GM12801 (cell line): ENCODE data around the gene TRAF3.

Experiments
- TF ChIP-seq, protein P1 (sequence below): IDR thresholded peaks from one replicate; pipeline ENCODE4 v1.5.1; 2011; ENCODE audit warnings: control low read depth; ENCODE audit not compliant: insufficient read length; ENCODE audit errors: extremely low read depth

Gene TRAF3

DNA sequence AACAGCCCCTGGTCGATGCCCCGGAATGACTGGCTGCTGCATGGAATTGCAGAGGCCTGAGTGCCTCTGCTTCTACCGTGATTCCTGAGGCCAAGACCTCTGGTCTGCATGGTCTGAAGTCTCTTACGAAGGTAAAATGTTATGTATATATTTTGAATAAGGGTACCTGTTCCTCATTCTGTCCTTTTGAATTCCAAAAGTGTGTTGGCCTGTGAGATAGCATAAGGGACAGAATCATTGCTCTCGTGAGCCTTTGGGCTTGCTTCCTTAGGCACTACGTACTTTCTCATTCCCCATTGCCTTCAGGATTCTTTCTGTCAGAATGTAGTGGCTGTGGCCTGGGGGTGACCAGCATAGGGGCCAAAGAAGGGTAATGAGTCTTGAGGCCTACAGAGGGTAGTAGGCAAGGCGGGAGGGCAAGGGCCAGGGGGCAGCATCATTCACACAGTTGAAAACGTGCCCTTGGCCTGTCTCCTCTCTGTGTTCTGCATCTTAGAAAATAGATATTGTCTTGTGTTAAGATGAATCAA is 19.5 kb downstream of the TRAF3 start:
- TF ChIP-seq, protein P1, sequence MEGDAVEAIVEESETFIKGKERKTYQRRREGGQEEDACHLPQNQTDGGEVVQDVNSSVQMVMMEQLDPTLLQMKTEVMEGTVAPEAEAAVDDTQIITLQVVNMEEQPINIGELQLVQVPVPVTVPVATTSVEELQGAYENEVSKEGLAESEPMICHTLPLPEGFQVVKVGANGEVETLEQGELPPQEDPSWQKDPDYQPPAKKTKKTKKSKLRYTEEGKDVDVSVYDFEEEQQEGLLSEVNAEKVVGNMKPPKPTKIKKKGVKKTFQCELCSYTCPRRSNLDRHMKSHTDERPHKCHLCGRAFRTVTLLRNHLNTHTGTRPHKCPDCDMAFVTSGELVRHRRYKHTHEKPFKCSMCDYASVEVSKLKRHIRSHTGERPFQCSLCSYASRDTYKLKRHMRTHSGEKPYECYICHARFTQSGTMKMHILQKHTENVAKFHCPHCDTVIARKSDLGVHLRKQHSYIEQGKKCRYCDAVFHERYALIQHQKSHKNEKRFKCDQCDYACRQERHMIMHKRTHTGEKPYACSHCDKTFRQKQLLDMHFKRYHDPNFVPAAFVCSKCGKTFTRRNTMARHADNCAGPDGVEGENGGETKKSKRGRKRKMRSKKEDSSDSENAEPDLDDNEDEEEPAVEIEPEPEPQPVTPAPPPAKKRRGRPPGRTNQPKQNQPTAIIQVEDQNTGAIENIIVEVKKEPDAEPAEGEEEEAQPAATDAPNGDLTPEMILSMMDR = no peak

DNA sequence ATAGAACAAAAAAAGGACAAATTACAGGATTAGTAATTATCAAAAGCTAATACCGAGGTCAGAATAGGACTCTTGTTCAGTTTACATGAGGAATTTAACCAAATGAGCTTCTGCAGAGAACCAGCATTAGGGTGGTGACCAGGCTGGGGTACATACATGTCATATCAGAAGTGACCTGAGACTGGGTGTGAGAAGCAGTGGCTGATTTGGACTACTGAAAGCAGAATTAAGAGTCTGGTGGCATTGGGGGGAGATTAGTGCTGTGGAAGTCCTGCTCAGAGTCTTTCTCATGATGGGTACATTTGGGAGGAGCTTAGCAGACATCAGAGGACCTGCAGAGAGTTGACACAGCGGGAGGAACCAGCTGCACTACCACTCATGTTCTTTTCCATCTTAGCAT is 21.7 kb downstream of the TRAF3 start:
- TF ChIP-seq, protein P1 = no peak

DNA sequence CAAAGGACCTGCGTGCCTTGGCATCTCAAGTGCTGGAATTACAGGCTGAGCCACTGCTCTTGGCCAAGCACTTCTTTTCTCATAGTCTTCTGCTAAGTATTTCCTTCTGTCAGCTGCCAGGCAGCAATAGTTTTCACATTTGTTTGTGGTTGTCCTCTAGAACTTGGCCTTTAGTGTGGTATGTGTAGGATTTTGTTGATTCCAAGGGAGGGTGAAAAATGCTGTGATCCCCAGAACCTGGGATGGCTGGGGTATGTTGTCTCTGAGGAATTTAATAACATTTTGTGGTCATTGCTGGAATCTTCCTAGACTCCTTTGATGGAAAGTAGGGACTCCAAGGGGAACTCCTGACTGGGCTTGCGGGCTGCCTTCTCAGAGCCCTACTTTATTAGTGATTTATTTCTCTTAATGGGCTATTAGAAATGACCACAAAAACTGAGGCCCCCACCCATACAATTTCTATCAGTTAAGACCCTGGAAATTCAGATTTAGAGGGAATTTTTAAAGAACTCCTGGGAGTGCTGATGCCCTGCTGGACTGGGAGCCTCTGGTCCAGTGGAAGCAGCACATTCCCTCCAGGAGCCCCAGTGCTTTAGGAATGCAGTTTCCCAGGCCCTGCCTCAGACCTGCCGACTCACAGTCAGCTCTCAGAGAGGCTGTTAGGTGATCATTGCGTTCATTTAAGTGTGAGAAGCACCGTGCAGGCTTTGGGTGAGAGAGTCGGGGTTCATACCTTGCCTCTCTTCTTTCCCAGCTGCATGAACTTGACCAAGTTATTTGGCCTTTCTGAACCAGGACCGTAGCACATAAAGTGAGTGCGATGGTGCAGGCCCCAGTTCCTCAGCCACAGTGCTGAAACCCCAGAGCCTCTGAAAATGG is 22.7 kb downstream of the TRAF3 start:
- TF ChIP-seq, protein P1 = no peak

DNA sequence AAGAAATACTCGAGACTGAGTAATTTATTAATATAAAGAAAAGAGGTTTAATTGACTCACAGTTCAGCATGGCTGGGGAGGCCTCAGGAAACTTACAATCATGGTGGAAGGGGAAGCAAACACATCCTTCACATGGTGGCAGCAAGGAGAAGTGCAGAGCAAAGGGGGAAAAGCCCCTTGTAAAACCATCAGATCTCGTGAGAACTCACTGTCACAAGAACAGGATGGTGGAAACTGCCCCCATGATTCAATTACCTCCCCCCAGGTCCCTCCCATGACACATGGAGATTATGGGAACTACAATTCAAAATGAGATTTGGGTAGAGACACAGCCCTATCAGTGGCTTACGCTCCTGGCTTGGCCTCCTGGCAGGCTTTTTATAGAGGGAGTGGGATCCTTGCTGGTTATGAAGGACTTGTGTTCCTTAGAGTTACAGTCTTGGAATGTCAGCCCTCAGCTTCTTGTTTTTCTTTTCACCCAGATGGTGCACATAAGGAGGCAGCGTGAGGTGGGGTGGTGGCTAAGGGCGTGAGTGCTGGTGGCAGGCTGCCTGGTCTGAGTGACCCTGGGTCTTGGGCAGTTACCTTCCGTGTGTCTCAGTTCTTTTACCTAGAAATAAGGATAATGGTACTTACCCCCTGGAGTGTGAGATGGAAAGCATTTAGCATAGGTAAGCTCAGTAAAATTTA is 25.7 kb downstream of the TRAF3 start:
- TF ChIP-seq, protein P1 = no peak

DNA sequence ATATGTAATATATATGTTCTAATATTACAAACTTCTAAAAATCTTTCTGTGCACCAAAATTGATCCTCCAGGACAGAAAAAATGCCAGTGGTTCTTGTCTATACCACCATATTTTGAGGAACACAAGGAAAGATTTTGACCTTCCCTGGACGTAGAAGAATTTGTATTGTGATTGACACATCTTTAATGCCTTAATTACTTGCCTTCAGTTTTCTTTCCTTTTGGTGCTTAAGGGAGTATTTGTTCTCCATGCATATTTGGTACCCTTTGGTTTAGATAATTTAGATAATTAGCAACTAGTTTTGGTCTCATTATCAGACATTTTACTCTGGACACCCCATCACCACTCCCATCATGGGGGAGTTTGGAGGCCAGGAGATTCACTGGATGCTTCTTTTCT is 27.6 kb downstream of the TRAF3 start:
- TF ChIP-seq, protein P1 = no peak

DNA sequence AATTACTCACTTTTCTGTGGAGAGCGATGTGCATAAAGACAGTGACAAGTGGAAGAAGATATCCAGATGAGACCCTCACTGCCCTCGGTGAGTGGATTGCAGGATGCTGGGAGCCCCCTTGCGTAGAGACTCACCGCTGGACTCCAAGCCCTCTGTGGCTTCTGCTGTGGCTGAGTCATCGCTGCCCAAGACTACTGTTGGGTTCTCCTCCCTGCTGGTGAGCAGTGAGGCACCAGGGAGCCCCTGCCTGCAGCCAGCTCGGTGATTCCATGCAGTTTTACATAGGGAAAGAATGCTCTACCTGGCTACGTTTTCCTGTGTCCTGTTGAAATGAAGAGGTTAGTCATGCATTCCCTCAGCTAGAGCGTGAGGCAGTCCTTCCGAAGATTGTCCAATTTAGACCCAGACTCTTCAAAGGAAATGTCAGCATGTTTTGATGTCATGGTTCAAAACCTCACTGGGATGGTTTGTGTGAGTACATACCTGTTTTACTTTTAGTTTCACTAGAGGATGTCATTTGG is 28.2 kb downstream of the TRAF3 start:
- TF ChIP-seq, protein P1 = no peak

DNA sequence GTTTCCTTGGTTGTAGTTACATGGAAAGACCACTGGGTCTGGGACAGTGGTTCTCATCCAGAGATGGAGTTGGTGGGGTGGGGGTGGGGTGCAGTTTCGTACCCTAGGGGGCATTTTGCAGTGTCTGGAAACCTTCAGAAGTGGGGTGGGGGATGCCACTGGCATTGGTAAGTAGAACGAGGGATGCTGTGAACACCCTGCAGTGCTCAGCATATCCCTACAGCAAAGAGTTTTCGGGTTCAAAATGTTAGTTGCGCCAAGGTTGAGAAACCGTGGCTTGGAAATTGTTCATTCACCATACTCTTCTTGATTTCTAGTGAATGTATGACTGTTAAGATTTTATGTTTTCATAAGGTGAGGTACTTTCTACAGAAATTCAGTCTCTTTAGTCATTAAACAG is 28.7 kb downstream of the TRAF3 start:
- TF ChIP-seq, protein P1 = no peak
